Spinal cord (tissue), 10 donors: Measurements from ENCODE around the gene TSPO. TPM values are rescaled to one million over a fixed set of nuclear protein-coding genes. Genes with fewer than 3 reads are reported as not detected.

Source experiments
- DNase-seq, 6 donors: peaks; one replicate each; pipeline versions ENCODE4 v3.0.0 to v3.0.0-alpha.2; 2013 to 2015; ENCODE audit warnings: low spot score in 6 of 6, low read depth in 4 of 6
- H3K27ac ChIP-seq: one replicate; pipeline ENCODE4 v1.5.1; 2013; ENCODE audit warnings: low read depth, low read length, control low read depth
- H3K27me3 ChIP-seq: one replicate; pipeline ENCODE4 v1.6.1; 2013; ENCODE audit warnings: low read length; ENCODE audit not compliant: control insufficient read depth, insufficient read depth
- H3K36me3 ChIP-seq: one replicate; pipeline ENCODE4 v1.6.1; 2013; ENCODE audit warnings: low read length; ENCODE audit not compliant: control insufficient read depth, insufficient read depth
- H3K4me1 ChIP-seq: one replicate; pipeline ENCODE4 v1.6.1; 2013; ENCODE audit warnings: low read length; ENCODE audit not compliant: control insufficient read depth, insufficient read depth
- H3K4me3 ChIP-seq: one replicate; pipeline ENCODE4 v1.5.1; 2013; ENCODE audit warnings: low read depth, low read length, control low read depth
- H3K9me3 ChIP-seq: one replicate; pipeline ENCODE4 v1.6.1; 2013; ENCODE audit warnings: low read length; ENCODE audit not compliant: control insufficient read depth, insufficient read depth
- WGBS: methylation state at CpG from one replicate; pipeline ENCODE4 v1.1.5; 2013; ENCODE audit warnings: missing lambda C conversion rate; ENCODE audit not compliant: insufficient coverage; 5-methylcytosine and 5-hydroxymethylcytosine counted together
- polyA plus RNA-seq, 2 donors: library from polyadenylated mRNA; unstranded; fragments of 120-200 nt; gene quantifications; one replicate each; pipeline ENCODE4 v1.2.1, GENCODE V29; 2013; ENCODE audit not compliant: insufficient read length in 2 of 2
- total RNA-seq, 2 donors: library from RNA; depleted of rRNA in 1 of 2; stranded (reverse); fragments of 120-200 nt in 1 of 2; fragments of >200 nt in 1 of 2; gene quantifications; one replicate each; pipeline versions ENCODE4 v1.2.3 to v1.2.4, GENCODE V29; 2013 to 2014
- donor health status: healthy.

The TSPO gene
- total and polyA plus RNA-seq, 4 donors: 38.7 to 80.1 (median 41.8) TPM

GRCh38 chr22:43182726-43183125 is 31.4 kb downstream of the TSPO start:
- peaks cover 50% of the 10 kb centered on the region for H3K36me3 ChIP-seq
- WGBS: 99% methylated on average over 17 of the region's 17 CpGs
- H3K9me3 ChIP-seq: no peaks in the 10 kb centered on the region
- H3K27ac ChIP-seq: no peak overlapping the region
- H3K4me1 ChIP-seq: peaks cover 17% of the 10 kb centered on the region
- H3K4me3 ChIP-seq: no peak overlapping the region
- DNase-seq: no peak
- H3K27me3 ChIP-seq: no peaks in the 10 kb centered on the region

DNA sequence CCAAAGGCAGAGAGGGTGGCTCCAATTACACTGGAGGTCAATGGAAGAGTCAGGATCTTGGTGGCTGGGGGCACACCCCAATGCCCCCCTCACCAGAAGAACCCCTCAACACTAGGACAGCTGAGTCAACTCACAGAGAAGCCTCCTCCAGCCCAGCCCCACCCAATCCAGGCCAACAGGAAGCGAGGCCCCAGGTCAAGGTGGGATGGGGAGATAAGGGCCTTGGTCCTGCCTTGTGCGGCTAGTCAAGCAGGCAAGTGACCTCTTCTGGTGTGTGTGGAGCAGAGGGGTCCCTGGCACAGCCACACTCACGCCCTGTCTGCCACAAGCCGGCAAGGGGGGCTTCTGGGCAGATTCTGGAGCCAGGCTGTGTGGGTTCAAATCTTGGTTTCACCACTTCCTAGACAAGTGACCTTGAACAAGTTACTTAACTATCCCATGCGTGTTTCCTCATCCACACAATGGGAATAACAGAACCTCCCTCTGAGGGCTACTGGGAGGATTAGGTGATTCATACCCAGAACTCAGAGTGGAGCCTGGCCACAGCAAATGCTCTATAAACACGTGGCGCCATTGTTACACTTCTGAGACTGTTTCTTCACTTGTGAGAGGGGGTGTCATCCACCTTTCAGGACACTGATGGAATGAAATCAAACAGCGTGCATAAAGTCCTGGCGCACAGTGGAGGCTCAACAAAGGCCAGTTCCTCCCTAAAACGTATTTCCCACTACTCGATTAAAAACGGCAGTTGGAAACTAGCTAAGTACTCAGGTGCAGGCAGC is 32.3 kb downstream of the TSPO start:
- 92% methylated on average over 8 of the region's 12 CpGs for WGBS
- Histone ChIP-seq H3K27ac (no peak overlapping the region), H3K9me3 (no peaks in the 10 kb centered on the region)

GRCh38 chr22:43185860-43186261 is 34.5 kb downstream of the TSPO start:
- H3K27ac ChIP-seq: no peak overlapping the region
- peak in 2 of 6 donors; percentile 72 to 86 for DNase-seq

More for the DNA sequence above, 32.3 kb downstream of the TSPO start:
- Histone ChIP-seq H3K27me3 (no peaks in the 10 kb centered on the region), H3K4me1 (peaks cover 20% of the 10 kb centered on the region), H3K36me3 (peaks cover 46% of the 10 kb centered on the region), H3K4me3 (no peak overlapping the region)
- DNase-seq: no peak

DNA sequence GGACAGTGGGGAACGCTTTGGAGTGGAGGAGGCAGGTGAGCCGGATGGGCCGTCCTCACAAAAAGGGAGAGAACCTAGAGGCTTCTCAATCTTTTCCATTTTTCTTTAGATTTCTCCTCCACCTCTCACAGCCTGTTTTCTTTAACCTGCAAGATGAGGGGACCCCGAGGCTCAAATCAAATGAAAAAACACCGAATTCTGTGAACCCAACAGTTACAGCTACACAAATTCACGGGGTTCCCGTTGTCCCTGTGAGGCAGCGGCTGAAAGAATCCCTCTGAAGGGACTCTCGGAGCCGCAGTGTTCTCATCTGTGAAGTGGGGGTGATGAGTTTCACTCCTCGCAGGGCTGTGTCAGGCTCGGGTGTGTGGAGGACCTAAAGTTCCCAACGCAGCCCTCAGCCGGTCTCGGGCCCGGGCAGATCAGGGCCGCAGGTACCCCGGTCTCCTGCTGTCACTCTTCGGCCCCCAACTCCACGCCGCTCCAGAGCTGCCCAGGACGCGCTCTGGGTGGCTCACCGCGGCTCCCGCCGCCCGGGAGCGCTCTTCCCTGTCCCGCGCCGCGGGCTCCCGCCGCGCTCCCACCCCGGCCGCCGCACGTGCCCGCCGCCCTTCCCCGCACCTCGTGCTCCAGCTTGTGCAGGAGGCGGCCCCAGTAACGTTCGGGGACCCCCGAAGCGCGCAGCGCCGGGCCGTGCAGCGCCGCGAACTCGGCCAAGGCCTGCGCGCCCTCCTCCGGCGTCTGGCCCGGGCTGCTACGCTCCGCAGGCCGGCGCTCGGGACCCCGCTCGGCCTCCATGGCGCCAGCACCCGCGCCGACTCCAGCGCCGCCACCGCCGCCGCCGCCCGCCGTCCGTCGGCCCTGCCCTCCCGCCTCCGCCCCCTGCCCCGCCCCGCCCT is 35.2 kb downstream of the TSPO start, which contains the start of gene TTLL12:
TSS of gene TTLL12 (minus strand) at position 863 of the 899 bp plus-strand sequence. CDS start at position 798, 65 bp downstream.
- Histone ChIP-seq H3K27ac (peak within 1 kb of the TSS; percentile 92), H3K27me3 (no peaks in the 10 kb centered on the region), H3K9me3 (no peaks in the 10 kb centered on the region), H3K4me3 (peak within 1 kb of the TSS; percentile 64), H3K4me1 (peaks cover 20% of the 10 kb centered on the region), H3K36me3 (peaks cover 19% of the 10 kb centered on the region)
- WGBS: under 1% methylated on average over 62 of the region's 87 CpGs
- DNase-seq: peak in 2 of 6 donors; percentile 84 to 86

More at GRCh38 chr22:43185860-43186261, 34.5 kb downstream of the TSPO start:
- Histone ChIP-seq H3K4me1 (peaks cover 20% of the 10 kb centered on the region), H3K4me3 (peak overlapping the region; percentile 58), H3K27me3 (no peaks in the 10 kb centered on the region), H3K9me3 (no peaks in the 10 kb centered on the region), H3K36me3 (peaks cover 24% of the 10 kb centered on the region)
- 17% methylated on average over 8 of the region's 12 CpGs for WGBS

GRCh38 chr22:43187171-43188099 is 36.1 kb downstream of the TSPO start:
- Histone ChIP-seq H3K4me1 (peaks cover 20% of the 10 kb centered on the region), H3K9me3 (no peaks in the 10 kb centered on the region), H3K4me3 (peak overlapping the region; percentile 64), H3K27me3 (no peaks in the 10 kb centered on the region), H3K27ac (peak overlapping the region; percentile 92), H3K36me3 (peaks cover 9% of the 10 kb centered on the region)
- peak; percentile 86 to 98 (median 92) for DNase-seq
- WGBS: 7% methylated on average over 48 of the region's 86 CpGs

DNA sequence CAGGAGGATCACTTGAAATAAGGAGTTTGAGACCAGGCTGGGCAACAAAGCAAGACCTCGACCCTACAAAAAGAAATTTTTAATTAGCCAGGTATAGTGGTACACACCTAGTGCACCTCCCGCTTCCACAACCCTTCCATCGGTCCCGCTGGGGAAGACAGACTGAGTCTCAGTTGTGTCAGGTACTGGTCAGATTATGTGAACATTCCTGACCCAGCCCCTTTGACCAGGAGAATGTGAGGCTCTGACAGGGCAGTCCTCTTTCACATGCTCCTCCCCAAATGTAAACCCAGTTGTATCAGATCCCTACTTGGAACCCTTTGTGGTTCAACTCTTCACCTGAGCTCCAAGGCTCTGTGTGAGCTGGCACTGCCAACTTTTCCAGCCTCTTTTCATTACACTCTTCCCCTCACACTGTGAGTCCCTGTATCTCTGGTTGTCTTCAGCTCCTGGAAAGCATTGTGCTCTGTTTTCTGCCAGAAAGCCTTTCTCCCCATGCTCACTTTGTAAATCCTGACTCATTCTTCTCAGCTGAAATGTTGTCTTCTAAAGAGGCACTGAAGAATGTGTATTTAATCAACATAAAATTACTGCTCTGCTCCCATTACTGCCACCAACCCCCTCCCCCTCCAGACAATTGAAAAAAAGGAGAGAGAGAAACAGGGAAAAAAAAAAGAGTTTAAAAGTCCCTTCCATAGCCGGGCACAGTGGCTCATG is 37.6 kb downstream of the TSPO start:
- 87% methylated on average over 3 of the region's 5 CpGs for WGBS
- H3K36me3 ChIP-seq: peaks cover 3% of the 10 kb centered on the region
- no peak overlapping the region for H3K4me3 ChIP-seq
- H3K9me3 ChIP-seq: no peaks in the 10 kb centered on the region
- no peak overlapping the region for H3K27ac ChIP-seq
- H3K4me1 ChIP-seq: peaks cover 20% of the 10 kb centered on the region
- H3K27me3 ChIP-seq: no peaks in the 10 kb centered on the region
- no peak for DNase-seq

- Histone ChIP-seq H3K36me3 (no peaks in the 10 kb centered on the region), H3K4me1 (peaks cover 5% of the 10 kb centered on the region), H3K9me3 (no peaks in the 10 kb centered on the region), H3K27ac (no peak overlapping the region), H3K4me3 (no peak overlapping the region), H3K27me3 (no peaks in the 10 kb centered on the region)
- no peak for DNase-seq
Measured at GRCh38 chr22:43191831-43192230, 40.5 kb downstream of the TSPO start.

DNA sequence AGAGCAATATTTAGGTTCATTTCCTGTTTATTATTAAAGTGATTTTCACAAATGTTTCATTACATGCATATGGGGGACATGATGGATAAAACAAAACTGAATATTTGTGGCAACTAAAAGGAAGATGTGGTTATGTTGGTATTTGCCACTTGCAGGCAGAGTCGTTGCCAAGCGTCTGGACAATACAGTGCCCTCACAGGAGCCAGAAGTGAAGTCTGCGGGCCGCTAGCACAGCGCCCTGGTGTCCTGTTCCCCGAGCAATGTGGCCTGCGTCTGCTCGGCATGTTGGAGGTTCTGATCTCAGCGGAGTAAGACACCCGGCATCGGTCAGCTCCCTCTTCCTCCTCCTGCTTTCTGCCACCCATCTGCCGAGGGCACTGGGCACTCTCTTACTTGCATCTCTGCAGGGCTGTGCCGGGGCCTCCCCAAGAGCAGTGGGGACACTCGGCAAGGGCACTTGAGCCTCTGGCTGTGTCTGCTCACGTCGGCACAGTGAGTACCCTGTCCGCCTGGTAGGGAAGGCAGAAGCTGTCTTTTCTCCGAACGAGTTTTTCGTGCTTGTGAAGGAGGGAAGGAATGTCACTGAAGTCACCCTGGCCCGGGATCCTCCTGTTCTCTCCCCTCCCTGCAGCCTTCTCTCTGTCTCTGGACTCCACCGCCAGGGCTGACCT is 46.0 kb downstream of the TSPO start:
- Histone ChIP-seq H3K27ac (no peak overlapping the region), H3K9me3 (no peaks in the 10 kb centered on the region), H3K4me3 (no peak overlapping the region), H3K27me3 (no peaks in the 10 kb centered on the region), H3K36me3 (no peaks in the 10 kb centered on the region), H3K4me1 (peaks cover 10% of the 10 kb centered on the region)
- 33% methylated on average over 17 of the region's 22 CpGs for WGBS
- peak in 1 of 6 donors; percentile 8 for DNase-seq
